ENCODE measurements around the gene USP17L21.
"Not testable (repeated sequence)": the region's sequence is repeated elsewhere in the genome, so short reads cannot be mapped to it uniquely, and the experiment has no call there.

GRCh38 chr4:9243579-9243978 lies 19.1 kb upstream of the USP17L21 start, which contains the start of gene USP17L17:
- TF ChIP-seq POLR2A, CTCF (IDR thresholded peaks at IDR 0.05): not testable (repeated sequence)

Measured in uterus (tissue), 2 donors.